Gastroesophageal sphincter (tissue), 4 donors: Measurements from ENCODE around the gene EXOC6B. TPM values are rescaled to one million over a fixed set of nuclear protein-coding genes. Genes with fewer than 3 reads are reported as not detected.

Source experiments
- ATAC-seq: fragments of 150-250 bp; one replicate; pipeline ENCODE4 v1.9.1; 2016; ENCODE audit warnings: mild to moderate bottlenecking, moderate library complexity
- H3K27ac ChIP-seq, 4 donors: fragments of 200-600 bp; sonication (generic) in 3 of 4; 1 replicate in 3 of 4; 2 replicates in 1 of 4; pipeline ENCODE4 v1.5.1; 2016 to 2019
- H3K27me3 ChIP-seq: fragments of 200-600 bp; sonication (generic); one replicate; pipeline ENCODE4 v1.5.1; 2019
- H3K36me3 ChIP-seq, 2 donors: fragments of 200-600 bp; sonication (generic); one replicate each; pipeline ENCODE4 v1.5.1; 2019; ENCODE audit warnings: control low read depth in 1 of 2
- H3K4me1 ChIP-seq, 3 donors: fragments of 200-600 bp; sonication (generic); 1 replicate in 2 of 3; 2 replicates in 1 of 3; pipeline ENCODE4 v1.5.1; 2016 to 2019; ENCODE audit warnings: control low read depth in 2 of 3
- H3K4me3 ChIP-seq, 2 donors: fragments of 200-600 bp; sonication (generic); one replicate each; pipeline ENCODE4 v1.5.1; 2019; ENCODE audit warnings: mild to moderate bottlenecking in 1 of 2, moderate library complexity in 1 of 2
- H3K9me3 ChIP-seq, 3 donors: fragments of 200-600 bp; sonication (generic); one replicate each; pipeline ENCODE4 v1.5.1; 2017 to 2019; ENCODE audit warnings: control low read depth in 2 of 3
- EP300 ChIP-seq: sonication (generic); formaldehyde crosslinking; IDR thresholded peaks from one replicate; pipeline ENCODE4 v1.6.1; 2017; ENCODE audit warnings: antibody characterized with exemption, mild to moderate bottlenecking
- POLR2A ChIP-seq, 2 donors: fragments of 450-650 bp; IDR thresholded peaks; one replicate each; pipeline ENCODE4 v1.6.1; 2017; ENCODE audit warnings: antibody characterized with exemption in 2 of 2, mild to moderate bottlenecking in 2 of 2, moderate library complexity in 1 of 2
- POLR2AphosphoS5 ChIP-seq: sonication (generic); formaldehyde crosslinking; IDR thresholded peaks from one replicate; pipeline ENCODE4 v1.6.1; 2017; ENCODE audit warnings: antibody characterized with exemption
- WGBS, 2 donors: methylation state at CpG; one replicate each; pipeline ENCODE4 v1.1.5; 2018; ENCODE audit warnings: low coverage in 1 of 2; 5-methylcytosine and 5-hydroxymethylcytosine counted together
- total RNA-seq, 4 donors: library from RNA; depleted of rRNA; stranded (reverse); fragments of >200 nt; gene quantifications; one replicate each; pipeline ENCODE4 v1.1.0, GENCODE V29; 2016
- TF ChIP-seq, protein P1 (sequence below), 4 experiments: fragments of 200-600 bp in 2 of 4; fragments of 450-650 bp in 2 of 4; sonication (generic) in 1 of 4; IDR thresholded peaks; one replicate each; pipeline ENCODE4 v1.5.1; 2017 to 2019; ENCODE audit warnings: antibody characterized with exemption in 4 of 4, mild to moderate bottlenecking in 2 of 4, moderate library complexity in 2 of 4

The EXOC6B gene
- total RNA-seq, 4 donors from 2014 or later, result 35.3 to 47.2 (median 41.2) TPM

DNA sequence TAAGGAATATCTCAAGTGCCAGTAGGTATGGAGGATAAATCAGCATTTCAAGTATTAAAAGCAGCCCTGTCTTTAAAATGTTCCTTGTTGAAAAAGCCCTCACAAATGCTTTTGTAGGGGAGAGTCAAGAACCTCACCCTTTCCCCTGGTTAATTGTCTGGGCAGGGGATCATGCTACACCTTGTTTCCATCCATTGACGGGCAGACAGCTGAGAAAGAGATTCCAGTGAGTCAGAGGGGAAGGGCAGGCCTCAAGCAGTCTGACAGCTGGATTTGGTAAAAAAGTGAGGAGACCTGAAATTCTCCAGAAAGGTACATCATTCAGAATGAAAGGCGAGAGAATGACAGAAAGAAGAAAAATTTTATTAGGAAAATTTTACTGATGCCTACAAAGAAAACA, 475.0 kb downstream of the EXOC6B start:
- Histone ChIP-seq H3K27ac (no peak overlapping the region), H3K36me3 (no peaks in the 10 kb centered on the region), H3K4me1 (no peaks in the 10 kb centered on the region), H3K27me3 (no peaks in the 10 kb centered on the region), H3K9me3 (no peaks in the 10 kb centered on the region), H3K4me3 (no peak overlapping the region)
- 90 to 92% methylated on average over 2 of the region's 2 CpGs for WGBS, 2 donors
- no peak for ATAC-seq
- TF ChIP-seq, protein P1, sequence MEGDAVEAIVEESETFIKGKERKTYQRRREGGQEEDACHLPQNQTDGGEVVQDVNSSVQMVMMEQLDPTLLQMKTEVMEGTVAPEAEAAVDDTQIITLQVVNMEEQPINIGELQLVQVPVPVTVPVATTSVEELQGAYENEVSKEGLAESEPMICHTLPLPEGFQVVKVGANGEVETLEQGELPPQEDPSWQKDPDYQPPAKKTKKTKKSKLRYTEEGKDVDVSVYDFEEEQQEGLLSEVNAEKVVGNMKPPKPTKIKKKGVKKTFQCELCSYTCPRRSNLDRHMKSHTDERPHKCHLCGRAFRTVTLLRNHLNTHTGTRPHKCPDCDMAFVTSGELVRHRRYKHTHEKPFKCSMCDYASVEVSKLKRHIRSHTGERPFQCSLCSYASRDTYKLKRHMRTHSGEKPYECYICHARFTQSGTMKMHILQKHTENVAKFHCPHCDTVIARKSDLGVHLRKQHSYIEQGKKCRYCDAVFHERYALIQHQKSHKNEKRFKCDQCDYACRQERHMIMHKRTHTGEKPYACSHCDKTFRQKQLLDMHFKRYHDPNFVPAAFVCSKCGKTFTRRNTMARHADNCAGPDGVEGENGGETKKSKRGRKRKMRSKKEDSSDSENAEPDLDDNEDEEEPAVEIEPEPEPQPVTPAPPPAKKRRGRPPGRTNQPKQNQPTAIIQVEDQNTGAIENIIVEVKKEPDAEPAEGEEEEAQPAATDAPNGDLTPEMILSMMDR (IDR thresholded peaks at IDR 0.05), result no peak
- TF ChIP-seq POLR2A (IDR thresholded peaks at IDR 0.05) (no peak), POLR2AphosphoS5 (no peak), EP300 (no peak)

DNA sequence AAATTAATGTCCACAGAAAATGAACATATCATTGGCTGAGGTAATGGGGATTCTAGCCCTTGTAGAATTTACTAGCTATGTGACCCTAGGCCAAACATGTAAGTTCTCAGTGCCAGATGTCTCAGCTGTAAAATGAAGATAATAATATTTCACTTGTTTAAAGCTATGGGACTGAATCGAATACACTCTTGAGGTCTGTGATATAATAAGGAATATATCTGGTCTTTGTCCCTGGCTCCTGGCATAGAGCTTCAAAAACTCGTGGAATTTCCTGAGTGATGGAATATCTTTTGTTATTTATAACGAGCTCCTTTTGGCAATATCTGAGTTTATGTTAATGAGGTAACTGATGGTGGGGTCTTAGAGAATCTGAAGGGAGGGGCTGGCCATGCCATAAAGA, 476.8 kb downstream of the EXOC6B start:
- TF ChIP-seq, protein P1 (IDR thresholded peaks at IDR 0.05), result no peak
- TF ChIP-seq POLR2A (IDR thresholded peaks at IDR 0.05) (no peak), POLR2AphosphoS5 (no peak), EP300 (no peak)
- no peak overlapping the region for H3K27ac ChIP-seq
- peaks cover 0 to 11% (median 0%) of the 10 kb centered on the region in 3 donors for H3K9me3 ChIP-seq
- no peaks in the 10 kb centered on the region for H3K4me1 ChIP-seq
- WGBS, 2 donors, result 34 to 41% methylated on average over 3 of the region's 3 CpGs
- H3K4me3 ChIP-seq, result no peak overlapping the region
- no peaks in the 10 kb centered on the region for H3K36me3 ChIP-seq
- H3K27me3 ChIP-seq, result no peaks in the 10 kb centered on the region
- ATAC-seq, result no peak

DNA sequence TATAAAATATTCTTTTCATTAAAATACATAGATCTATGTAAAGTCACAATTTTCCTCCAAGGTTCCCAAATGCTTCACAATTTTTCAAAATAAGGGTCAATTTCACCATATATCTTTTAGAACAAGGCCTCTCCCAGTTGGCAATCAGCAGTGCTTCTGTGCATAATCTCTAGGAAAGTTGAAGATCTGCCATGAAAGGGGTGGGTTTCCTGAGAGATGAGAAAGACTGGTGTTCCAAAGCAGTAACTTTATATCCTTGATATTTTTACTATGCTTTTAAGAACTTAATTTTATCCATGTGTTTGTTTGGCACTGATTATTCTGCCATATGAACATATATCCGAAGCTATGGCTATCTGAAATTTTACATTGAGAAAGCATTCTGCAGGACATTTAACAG, 478.8 kb downstream of the EXOC6B start:
- Histone ChIP-seq H3K9me3 (peaks cover 0 to 17% (median 0%) of the 10 kb centered on the region in 3 donors), H3K4me1 (no peaks in the 10 kb centered on the region), H3K4me3 (no peak overlapping the region), H3K27me3 (no peaks in the 10 kb centered on the region), H3K27ac (no peak overlapping the region), H3K36me3 (no peaks in the 10 kb centered on the region)
- no peak for ATAC-seq
- WGBS, 2 donors, result 75 to 89% methylated on average over 1 of the region's 1 CpG
- TF ChIP-seq POLR2A (IDR thresholded peaks at IDR 0.05) (no peak), POLR2AphosphoS5 (no peak), EP300 (no peak)
- TF ChIP-seq, protein P1 (IDR thresholded peaks at IDR 0.05), result no peak

DNA sequence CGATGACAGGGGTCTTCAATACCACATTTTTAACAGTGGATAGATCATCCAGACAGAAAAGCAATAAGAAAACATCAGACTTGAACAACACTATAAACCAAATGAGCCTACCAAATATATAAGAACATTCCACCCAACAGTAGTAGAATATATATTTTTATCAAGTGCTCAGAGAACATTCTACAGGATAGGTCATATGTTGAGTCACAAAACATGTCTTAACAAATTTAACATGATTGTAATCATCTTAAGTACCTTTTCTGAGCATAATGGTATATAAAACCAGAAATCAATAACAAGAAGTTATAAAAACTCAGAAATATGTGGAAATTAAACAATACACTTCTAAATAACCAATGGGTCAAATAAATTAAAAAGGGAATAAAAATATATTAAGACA, 484.2 kb downstream of the EXOC6B start:
- H3K4me3 ChIP-seq, result no peak overlapping the region
- WGBS, 2 donors, result 100% methylated on average over 1 of the region's 1 CpG

DNA sequence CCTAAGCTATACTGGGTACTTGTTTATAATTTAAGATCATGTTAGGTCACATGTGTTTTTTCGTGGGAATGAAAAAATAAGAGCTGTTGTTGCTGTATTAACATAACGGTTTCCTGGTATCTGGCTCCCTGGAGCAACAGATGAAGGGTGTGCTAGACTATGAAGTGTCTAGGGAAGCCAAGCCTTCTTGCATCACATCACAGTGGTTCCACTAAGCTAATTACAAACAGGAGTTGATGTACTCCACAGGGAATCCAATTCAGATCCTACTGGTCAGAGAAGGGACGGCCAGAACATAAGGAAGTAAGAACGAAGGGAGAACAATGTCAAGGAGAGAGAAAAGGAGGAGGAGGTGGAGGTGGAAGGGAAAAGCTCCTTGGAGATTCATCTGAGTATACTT, 485.2 kb downstream of the EXOC6B start:
- no peaks in the 10 kb centered on the region for H3K27me3 ChIP-seq
- H3K27ac ChIP-seq, result no peak overlapping the region
- no peaks in the 10 kb centered on the region for H3K4me1 ChIP-seq
- H3K4me3 ChIP-seq, result no peak overlapping the region
- H3K9me3 ChIP-seq, result peaks cover 0 to 17% (median 0%) of the 10 kb centered on the region in 3 donors
- no peaks in the 10 kb centered on the region for H3K36me3 ChIP-seq
- ATAC-seq, result no peak
- 73 to 74% methylated on average over 4 of the region's 4 CpGs for WGBS, 2 donors
- no peak for TF ChIP-seq EP300
- TF ChIP-seq POLR2A (IDR thresholded peaks at IDR 0.05), result no peak

More for the DNA sequence above, 484.2 kb downstream of the EXOC6B start:
- no peak for ATAC-seq
- Histone ChIP-seq H3K9me3 (peaks cover 0 to 17% (median 0%) of the 10 kb centered on the region in 3 donors), H3K4me1 (no peaks in the 10 kb centered on the region), H3K27me3 (no peaks in the 10 kb centered on the region), H3K27ac (no peak overlapping the region), H3K36me3 (no peaks in the 10 kb centered on the region)
- TF ChIP-seq EP300 (no peak), POLR2A (IDR thresholded peaks at IDR 0.05) (no peak), POLR2AphosphoS5 (no peak)
- TF ChIP-seq, protein P1 (IDR thresholded peaks at IDR 0.05), result no peak
